K562 (cell line): ENCODE results near the gene RTL1. TPM values are rescaled to one million over a fixed set of nuclear protein-coding genes. Genes with fewer than 3 reads are reported as not detected.

Experiments used
- CSDE1 ChIP-seq, 2 experiments: fragments of 450-650 bp; IDR thresholded peaks; 2 replicates each; pipeline ENCODE4 v1.6.1; 2016; ENCODE audit warnings: mild to moderate bottlenecking in 1 of 2
- ESRRA ChIP-seq: fragments of 450-650 bp; IDR thresholded peaks from 2 replicates; pipeline ENCODE4 v1.6.1; 2014; ENCODE audit warnings: low read depth, mild to moderate bottlenecking, moderate library complexity, borderline replicate concordance
- ETV1 ChIP-seq: fragments of 450-650 bp; conservative IDR thresholded peaks from 2 replicates; pipeline ENCODE4 v1.6.1; 2016; ENCODE audit warnings: missing genetic modification characterization, control low read depth, low read depth, missing compliant biosample characterization
- ETV6 ChIP-seq, 3 experiments: fragments of 150-350 bp in 1 of 3; sonication (generic) in 1 of 3; formaldehyde crosslinking in 1 of 3; IDR thresholded peaks; 2 replicates each; pipeline versions ENCODE4 v1.6.1 to v1.8.0; 2014 to 2022; ENCODE audit warnings: borderline replicate concordance in 2 of 3, low read depth in 2 of 3, antibody characterized with exemption in 1 of 3, low read length in 1 of 3, mild to moderate bottlenecking in 1 of 3, missing genetic modification reagents in 1 of 3
- FOXA3 ChIP-seq, 2 experiments: fragments of 450-650 bp in 1 of 2; sonication (generic) in 1 of 2; formaldehyde crosslinking; IDR thresholded peaks in 1 of 2; conservative IDR thresholded peaks in 1 of 2; 2 replicates each; pipeline versions ENCODE4 v1.4.0 to v1.8.0; 2020 to 2022; ENCODE audit warnings: mild to moderate bottlenecking in 2 of 2, missing genetic modification reagents in 1 of 2
- GABPB2 ChIP-seq: fragments of 250-450 bp; sonication (Bioruptor Pico); conservative IDR thresholded peaks from 2 replicates; pipeline ENCODE4 v1.5.1; 2021; ENCODE audit warnings: mild to moderate bottlenecking
- KAT8 ChIP-seq: fragments of 450-650 bp; IDR thresholded peaks from 2 replicates; pipeline ENCODE4 v1.6.1; 2016; ENCODE audit warnings: low read depth, mild to moderate bottlenecking
- KDM1A ChIP-seq, 2 experiments: fragments of 450-650 bp; IDR thresholded peaks; 2 replicates each; pipeline ENCODE4 v1.6.1; 2016; ENCODE audit warnings: mild to moderate bottlenecking in 2 of 2
- KLF1 ChIP-seq: fragments of 450-650 bp; IDR thresholded peaks from 2 replicates; pipeline ENCODE4 v1.6.1; 2016; ENCODE audit warnings: missing genetic modification characterization, missing compliant biosample characterization
- MCM2 ChIP-seq: fragments of 450-650 bp; IDR thresholded peaks from 2 replicates; pipeline ENCODE4 v1.6.1; 2017; ENCODE audit warnings: low read depth, mild to moderate bottlenecking
- NCOA6 ChIP-seq: fragments of 450-650 bp; IDR thresholded peaks from 2 replicates; pipeline ENCODE4 v1.6.1; 2017; ENCODE audit warnings: mild to moderate bottlenecking
- POLR2H ChIP-seq: IDR thresholded peaks from 2 replicates; pipeline ENCODE4 v1.6.1; 2016; ENCODE audit warnings: missing genetic modification characterization, low read depth, mild to moderate bottlenecking, control low read depth, missing compliant biosample characterization, moderate library complexity
- RBM34 ChIP-seq: fragments of 200-400 bp; formaldehyde crosslinking; IDR thresholded peaks from 2 replicates; pipeline ENCODE4 v1.6.1; 2018; ENCODE audit warnings: low read length, borderline replicate concordance; ENCODE audit not compliant: insufficient read depth
- RUNX1 ChIP-seq: sonication (generic); IDR thresholded peaks from 2 replicates; pipeline ENCODE4 v1.6.1; 2016; ENCODE audit warnings: antibody characterized with exemption, low read depth
- SMAD4 ChIP-seq: fragments of 250-450 bp; sonication (Bioruptor Pico); conservative IDR thresholded peaks from 2 replicates; pipeline ENCODE4 v1.8.0; 2021; ENCODE audit warnings: inconsistent platforms, mild to moderate bottlenecking, moderate library complexity
- STAT5B ChIP-seq: fragments of 250-450 bp; sonication (Bioruptor Pico); IDR thresholded peaks from 2 replicates; pipeline ENCODE4 v1.8.0; 2021; ENCODE audit warnings: mild to moderate bottlenecking, inconsistent platforms
- TFAM ChIP-seq: fragments of 250-450 bp; sonication (Bioruptor Pico); conservative IDR thresholded peaks from 2 replicates; pipeline ENCODE4 v1.5.0; 2021; ENCODE audit warnings: mild to moderate bottlenecking, moderate library complexity
- TGIF2 ChIP-seq: sonication (generic); formaldehyde crosslinking; IDR thresholded peaks from 2 replicates; pipeline ENCODE4 v1.8.1; 2022; ENCODE audit warnings: mild to moderate bottlenecking, missing genetic modification reagents, moderate library complexity
- ZNF133 ChIP-seq: fragments of 250-450 bp; sonication (Bioruptor Pico); IDR thresholded peaks from 2 replicates; pipeline ENCODE4 v1.4.0; 2020; ENCODE audit warnings: mild to moderate bottlenecking
- ZNF584 ChIP-seq: fragments of 200-800 bp; sonication (Bioruptor generic); IDR thresholded peaks from 2 replicates; pipeline ENCODE4 v1.6.1; 2016; ENCODE audit warnings: low read depth, mild to moderate bottlenecking, missing genetic modification characterization, missing compliant biosample characterization
- ZNF780A ChIP-seq: fragments of 250-450 bp; sonication (Bioruptor Pico); IDR thresholded peaks from 2 replicates; pipeline ENCODE4 v1.5.0; 2021; ENCODE audit warnings: mild to moderate bottlenecking
- polyA plus RNA-seq, 8 experiments: library from polyadenylated mRNA; depleted of rRNA in 4 of 8; stranded (reverse) in 5 of 8; unstranded in 3 of 8; fragments of >200 nt; fragmentation: Nextera tagmentation in 2 of 8; fragmentation: Illumina TruSeq in 1 of 8; extraction: Ambion mirVana in 2 of 8; extraction: Trizol in 1 of 8; gene quantifications; 2 replicates each; pipeline versions ENCODE4 v1.2.1 to v1.2.3, GENCODE V29; 2011 to 2014; ENCODE audit warnings: inconsistent platforms in 1 of 8, missing spikeins in 1 of 8
- total RNA-seq, 7 experiments: library from RNA; depleted of rRNA in 6 of 7; stranded (reverse); fragments of >200 nt in 6 of 7; fragmentation: Illumina TruSeq in 2 of 7; extraction: Trizol in 2 of 7; gene quantifications; 2 replicates each; pipeline versions ENCODE4 v1.2.1 to v1.2.3, GENCODE V29; 2011 to 2021; ENCODE audit warnings: low replicate concordance in 1 of 7
- TF ChIP-seq, protein P1 (sequence below): fragments of 250-450 bp; sonication (Bioruptor Pico); IDR thresholded peaks from 2 replicates; pipeline ENCODE4 v1.4.0; 2020
- TF ChIP-seq, protein P2 (sequence below): sonication (generic); formaldehyde crosslinking; IDR thresholded peaks from 2 replicates; pipeline ENCODE4 v1.9.0; 2022; ENCODE audit warnings: mild to moderate bottlenecking, missing genetic modification reagents

RTL1 gene
- total and polyA plus RNA-seq, 9 of the 15 experiments (the other 6 are each of a cell fraction or from before 2014, with no cell fraction given): not detected

DNA sequence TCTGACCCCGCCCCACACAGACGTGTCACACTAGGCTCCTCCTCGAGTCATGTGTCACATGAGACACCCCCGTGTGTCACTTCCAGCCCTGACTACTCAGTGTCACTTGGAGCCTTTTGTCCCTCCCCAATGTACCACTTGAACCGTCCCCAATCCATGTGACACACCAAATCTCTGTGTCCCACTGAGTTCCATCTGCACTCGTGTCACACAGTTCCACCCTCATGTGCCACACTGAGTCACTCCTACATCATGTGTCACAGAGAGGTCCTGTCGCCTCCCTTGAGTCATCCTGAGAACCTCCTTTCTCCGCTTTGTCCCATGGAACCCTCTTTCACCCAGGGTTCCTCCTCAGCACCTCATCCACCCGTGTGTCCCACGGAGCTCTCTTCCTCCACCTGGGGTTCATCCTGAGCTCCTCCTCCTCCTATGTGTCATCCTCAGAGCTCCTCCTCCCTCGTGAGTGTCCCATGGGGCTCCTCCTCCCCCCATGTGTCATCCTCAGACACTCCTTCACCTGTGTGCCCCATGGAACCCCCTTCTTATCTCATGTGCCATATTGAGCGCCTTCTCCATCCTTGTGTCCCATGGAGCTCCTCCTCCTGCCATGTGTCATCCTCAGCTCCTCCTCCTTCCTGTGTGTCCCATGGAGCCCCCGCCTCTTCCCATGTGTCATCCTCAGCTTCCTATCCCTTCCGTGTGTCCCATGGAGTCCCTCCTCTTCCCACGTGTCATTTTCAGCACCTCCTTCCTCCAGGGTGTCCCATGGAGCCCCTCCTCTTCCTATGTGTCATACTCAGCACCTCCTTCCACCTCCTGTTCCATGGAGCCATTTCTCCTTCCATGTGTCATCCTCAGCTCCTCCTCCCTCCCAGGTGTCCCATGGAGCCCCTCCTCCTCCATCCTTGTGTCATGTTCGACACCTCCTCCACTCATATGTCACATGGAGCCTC is 32.0 kb downstream of the RTL1 start (continued):
- TF ChIP-seq TGIF2 (CRISPR knock-in tag): no peak
- TF ChIP-seq STAT5B (CRISPR knock-in tag): no peak
- peak in 1 of 2 experiments; percentile 59; a peak in 2 of 4 replicates for TF ChIP-seq KDM1A (IDR thresholded peaks at IDR 0.05)
- TF ChIP-seq GABPB2 (CRISPR knock-in tag): no peak
- TF ChIP-seq, protein P1, sequence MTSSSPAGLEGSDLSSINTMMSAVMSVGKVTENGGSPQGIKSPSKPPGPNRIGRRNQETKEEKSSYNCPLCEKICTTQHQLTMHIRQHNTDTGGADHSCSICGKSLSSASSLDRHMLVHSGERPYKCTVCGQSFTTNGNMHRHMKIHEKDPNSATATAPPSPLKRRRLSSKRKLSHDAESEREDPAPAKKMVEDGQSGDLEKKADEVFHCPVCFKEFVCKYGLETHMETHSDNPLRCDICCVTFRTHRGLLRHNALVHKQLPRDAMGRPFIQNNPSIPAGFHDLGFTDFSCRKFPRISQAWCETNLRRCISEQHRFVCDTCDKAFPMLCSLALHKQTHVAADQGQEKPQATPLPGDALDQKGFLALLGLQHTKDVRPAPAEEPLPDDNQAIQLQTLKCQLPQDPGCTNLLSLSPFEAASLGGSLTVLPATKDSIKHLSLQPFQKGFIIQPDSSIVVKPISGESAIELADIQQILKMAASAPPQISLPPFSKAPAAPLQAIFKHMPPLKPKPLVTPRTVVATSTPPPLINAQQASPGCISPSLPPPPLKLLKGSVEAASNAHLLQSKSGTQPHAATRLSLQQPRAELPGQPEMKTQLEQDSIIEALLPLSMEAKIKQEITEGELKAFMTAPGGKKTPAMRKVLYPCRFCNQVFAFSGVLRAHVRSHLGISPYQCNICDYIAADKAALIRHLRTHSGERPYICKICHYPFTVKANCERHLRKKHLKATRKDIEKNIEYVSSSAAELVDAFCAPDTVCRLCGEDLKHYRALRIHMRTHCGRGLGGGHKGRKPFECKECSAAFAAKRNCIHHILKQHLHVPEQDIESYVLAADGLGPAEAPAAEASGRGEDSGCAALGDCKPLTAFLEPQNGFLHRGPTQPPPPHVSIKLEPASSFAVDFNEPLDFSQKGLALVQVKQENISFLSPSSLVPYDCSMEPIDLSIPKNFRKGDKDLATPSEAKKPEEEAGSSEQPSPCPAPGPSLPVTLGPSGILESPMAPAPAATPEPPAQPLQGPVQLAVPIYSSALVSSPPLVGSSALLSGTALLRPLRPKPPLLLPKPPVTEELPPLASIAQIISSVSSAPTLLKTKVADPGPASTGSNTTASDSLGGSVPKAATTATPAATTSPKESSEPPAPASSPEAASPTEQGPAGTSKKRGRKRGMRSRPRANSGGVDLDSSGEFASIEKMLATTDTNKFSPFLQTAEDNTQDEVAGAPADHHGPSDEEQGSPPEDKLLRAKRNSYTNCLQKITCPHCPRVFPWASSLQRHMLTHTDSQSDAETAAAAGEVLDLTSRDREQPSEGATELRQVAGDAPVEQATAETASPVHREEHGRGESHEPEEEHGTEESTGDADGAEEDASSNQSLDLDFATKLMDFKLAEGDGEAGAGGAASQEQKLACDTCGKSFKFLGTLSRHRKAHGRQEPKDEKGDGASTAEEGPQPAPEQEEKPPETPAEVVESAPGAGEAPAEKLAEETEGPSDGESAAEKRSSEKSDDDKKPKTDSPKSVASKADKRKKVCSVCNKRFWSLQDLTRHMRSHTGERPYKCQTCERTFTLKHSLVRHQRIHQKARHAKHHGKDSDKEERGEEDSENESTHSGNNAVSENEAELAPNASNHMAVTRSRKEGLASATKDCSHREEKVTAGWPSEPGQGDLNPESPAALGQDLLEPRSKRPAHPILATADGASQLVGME (CRISPR knock-in tag): 0 out of 2 replicates have a peak, but pooled peaks have one; percentile 63
- no peak for TF ChIP-seq MCM2
- no peak for TF ChIP-seq KLF1 (tag)
- TF ChIP-seq, protein P2, sequence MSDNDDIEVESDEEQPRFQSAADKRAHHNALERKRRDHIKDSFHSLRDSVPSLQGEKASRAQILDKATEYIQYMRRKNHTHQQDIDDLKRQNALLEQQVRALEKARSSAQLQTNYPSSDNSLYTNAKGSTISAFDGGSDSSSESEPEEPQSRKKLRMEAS (CRISPR knock-in tag): peak; percentile 84
- TF ChIP-seq TFAM (CRISPR knock-in tag): no peak
- TF ChIP-seq ETV1 (tag): no peak; the same call in 1 of the 2 replicates
- no peak for TF ChIP-seq CSDE1 (IDR thresholded peaks at IDR 0.05)
- no peak for TF ChIP-seq ETV6 (IDR thresholded peaks at IDR 0.05; ENCODE audit: borderline replicate concordance in 1 of 2, low read depth in 2 of 2, low read length in 1 of 2)
- TF ChIP-seq ETV6 (CRISPR knock-in tag; IDR thresholded peaks at IDR 0.05; ENCODE audit: borderline replicate concordance): no peak
- no peak for TF ChIP-seq SMAD4 (CRISPR knock-in tag)
- no peak for TF ChIP-seq RUNX1
- TF ChIP-seq ZNF133 (CRISPR knock-in tag): no peak
- no peak for TF ChIP-seq KAT8
- no peak for TF ChIP-seq ZNF780A (CRISPR knock-in tag)
- peak; percentile 68; the same call in 1 of the 2 replicates for TF ChIP-seq ZNF584 (CRISPR knock-in tag)
- TF ChIP-seq FOXA3 (CRISPR knock-in tag; conservative IDR thresholded peaks at IDR 0.05 in 1 of 2, IDR thresholded peaks at IDR 0.05 in 1 of 2): no peak; a peak in 1 of 4 replicates
- TF ChIP-seq RBM34: no peak
- TF ChIP-seq POLR2H (tag): no peak
- no peak for TF ChIP-seq ESRRA
- no peak for TF ChIP-seq NCOA6
